GM12873 (cell line): ENCODE data around the gene TRMT112.

ENCODE experiments used
- CTCF ChIP-seq: IDR thresholded peaks from 2 replicates; pipeline ENCODE4 v1.5.1; 2012; ENCODE audit warnings: low read depth, mild to moderate bottlenecking, moderate library complexity, low read length, control low read depth; ENCODE audit not compliant: insufficient read depth; ENCODE audit errors: missing control alignments

Gene TRMT112

DNA sequence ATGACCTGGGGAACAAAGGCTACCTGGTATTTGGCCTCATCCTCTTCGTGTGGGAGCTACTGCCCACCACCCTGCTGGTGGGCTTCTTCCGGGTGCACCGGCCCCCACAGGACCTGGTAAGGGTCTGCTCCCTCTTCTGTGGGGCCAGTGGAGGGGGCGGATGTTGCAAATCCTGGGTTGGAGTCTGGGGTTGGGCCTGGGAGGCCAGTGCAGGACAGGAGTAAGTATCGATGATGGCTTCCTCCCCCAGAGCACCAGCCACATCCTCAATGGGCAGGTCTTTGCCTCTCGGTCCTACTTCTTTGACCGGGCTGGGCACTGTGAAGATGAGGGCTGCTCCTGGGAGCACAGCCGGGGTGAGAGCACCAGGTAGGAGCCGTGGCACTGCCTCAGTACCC is 29.0 kb downstream of the TRMT112 start:
- TF ChIP-seq CTCF = no peak

GRCh38 chr11:64287676-64288352 is 29.5 kb downstream of the TRMT112 start:
- no peak for TF ChIP-seq CTCF

DNA sequence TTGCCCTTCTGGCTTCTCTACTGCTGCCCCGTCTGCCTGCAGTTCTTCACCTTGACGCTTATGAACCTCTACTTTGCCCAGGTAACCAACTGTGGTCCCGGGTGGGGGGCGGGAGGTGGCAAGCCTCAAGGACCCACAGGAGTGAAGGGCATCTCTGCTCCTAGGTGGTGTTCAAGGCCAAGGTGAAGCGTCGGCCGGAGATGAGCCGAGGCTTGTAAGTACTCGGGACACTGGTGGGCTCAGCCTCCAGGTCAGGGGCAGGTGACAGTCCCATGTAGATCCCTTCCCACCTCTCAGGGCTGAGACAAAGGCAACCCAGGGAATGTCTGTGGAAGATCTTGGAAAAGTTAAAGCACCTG is 30.6 kb downstream of the TRMT112 start:
- no peak for TF ChIP-seq CTCF

DNA sequence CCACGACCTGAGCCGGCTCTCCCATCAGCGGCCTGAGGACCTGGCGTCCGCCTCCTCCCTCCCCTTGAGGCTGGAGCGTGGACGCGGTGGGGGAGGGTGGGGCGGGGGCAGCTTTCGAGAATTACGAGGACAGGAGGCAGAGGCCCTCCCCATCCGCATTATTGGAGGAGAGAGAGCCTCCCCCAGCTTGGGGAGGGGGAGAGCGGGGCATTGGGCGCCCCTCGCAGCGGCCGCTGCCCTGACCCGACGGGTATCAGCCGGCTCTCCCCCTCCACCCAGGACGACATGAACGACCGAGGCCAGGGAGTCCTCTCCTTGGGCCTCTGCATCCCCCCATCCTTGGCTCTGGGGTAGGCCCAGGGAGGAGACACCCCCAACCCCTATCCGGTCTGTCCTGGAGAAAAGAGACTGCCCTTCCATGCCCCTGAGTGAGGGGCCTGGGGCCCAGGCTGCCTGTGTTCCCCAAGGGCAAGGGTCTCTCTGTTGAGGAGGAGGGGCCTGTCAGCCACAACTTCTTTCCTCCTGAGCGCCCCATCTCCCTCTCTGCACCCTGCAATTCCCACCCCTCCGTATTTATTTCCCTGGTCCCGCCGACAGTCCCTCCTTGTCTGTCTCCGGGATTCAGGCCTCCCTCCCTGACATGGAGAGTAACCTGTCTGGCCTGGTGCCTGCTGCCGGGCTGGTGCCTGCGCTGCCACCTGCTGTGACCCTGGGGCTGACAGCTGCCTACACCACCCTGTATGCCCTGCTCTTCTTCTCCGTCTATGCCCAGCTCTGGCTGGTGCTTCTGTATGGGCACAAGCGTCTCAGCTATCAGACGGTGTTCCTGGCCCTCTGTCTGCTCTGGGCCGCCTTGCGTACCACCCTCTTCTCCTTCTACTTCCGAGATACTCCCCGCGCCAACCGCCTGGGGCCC is 31.2 kb downstream of the TRMT112 start:
- TF ChIP-seq CTCF = peak; percentile 43

- TF ChIP-seq CTCF = no peak
Observed at GRCh38 chr11:64284962-64285884, 32.1 kb downstream of the TRMT112 start, which contains the start of gene GPR137. Gene GPR137, plus strand, starts transcription at chr11:64285848. Its CDS starts 677 bp downstream, at chr11:64286525.

GRCh38 chr11:64284048-64284961 is 33.1 kb downstream of the TRMT112 start, which contains the start of gene BAD:
Gene BAD, minus strand, starts transcription at chr11:64284665. Its CDS starts 297 bp downstream, at chr11:64284368.
- no peak for TF ChIP-seq CTCF
